Astrocyte (in vitro differentiated cells and primary cell): ENCODE results near the gene HDGF. TPM values are rescaled to one million over a fixed set of nuclear protein-coding genes. Genes with fewer than 3 reads are reported as not detected.
A peak's percentile ranks its signal among the peaks of the same experiment; 100 is the strongest.

Source experiments
- DNase-seq: peaks from one replicate; pipeline ENCODE4 v3.0.0-alpha.2; 2010; ENCODE audit warnings: low read depth
- FAIRE-seq: peaks from 2 replicates; lab custom pipeline; 2011; peaks lifted over from hg19 to GRCh38; lab: Jason Lieb, UNC
- H2AFZ ChIP-seq: 2 replicates; pipeline ENCODE4 v1.6.0; 2012; ENCODE audit warnings: low read depth, low read length, inconsistent platforms
- H3K27ac ChIP-seq: 2 replicates; pipeline ENCODE4 v1.5.1; 2011; ENCODE audit warnings: low read depth, low read length, inconsistent platforms
- H3K27me3 ChIP-seq: 2 replicates; pipeline ENCODE4 v1.6.0; 2011; ENCODE audit warnings: low read length, inconsistent platforms; ENCODE audit not compliant: insufficient read depth
- H3K36me3 ChIP-seq: 2 replicates; pipeline ENCODE4 v1.5.1; 2011; ENCODE audit warnings: low read length, inconsistent platforms; ENCODE audit not compliant: insufficient read depth
- H3K4me1 ChIP-seq: 2 replicates; pipeline ENCODE4 v1.5.1; 2011; ENCODE audit warnings: low read length, inconsistent platforms; ENCODE audit not compliant: insufficient read depth
- H3K4me2 ChIP-seq: 2 replicates; pipeline ENCODE4 v1.6.0; 2012; ENCODE audit warnings: low read length, inconsistent platforms
- H3K4me3 ChIP-seq: 2 replicates; pipeline ENCODE4 v1.5.1; 2011; ENCODE audit warnings: low read depth, mild to moderate bottlenecking, low read length, inconsistent platforms; ENCODE audit not compliant: insufficient read depth
- H3K79me2 ChIP-seq: 2 replicates; pipeline ENCODE4 v1.6.0; 2012; ENCODE audit warnings: mild to moderate bottlenecking, low read length, inconsistent platforms; ENCODE audit not compliant: insufficient read depth
- H3K9ac ChIP-seq: 2 replicates; pipeline ENCODE4 v1.6.0; 2012; ENCODE audit warnings: mild to moderate bottlenecking, low read length, inconsistent platforms
- H3K9me3 ChIP-seq: 2 replicates; pipeline ENCODE4 v1.5.1; 2012; ENCODE audit warnings: low read depth, mild to moderate bottlenecking, low read length, inconsistent platforms; ENCODE audit not compliant: insufficient read depth
- H4K20me1 ChIP-seq: 2 replicates; pipeline ENCODE4 v1.6.0; 2012; ENCODE audit warnings: low read length, inconsistent platforms; ENCODE audit not compliant: insufficient read depth
- H3K27ac Mint-ChIP-seq: one replicate; pipeline ENCODE4 v1.8.0; 2021; ENCODE audit warnings: mild to moderate bottlenecking, mixed read lengths; ENCODE audit not compliant: unreplicated experiment
- H3K27me3 Mint-ChIP-seq: one replicate; pipeline ENCODE4 v1.8.0; 2021; ENCODE audit warnings: low read depth, mixed read lengths; ENCODE audit not compliant: unreplicated experiment
- H3K36me3 Mint-ChIP-seq: one replicate; pipeline ENCODE4 v1.8.0; 2021; ENCODE audit warnings: low read depth, mixed read lengths; ENCODE audit not compliant: unreplicated experiment
- H3K4me1 Mint-ChIP-seq: one replicate; pipeline ENCODE4 v1.8.0; 2021; ENCODE audit warnings: low read depth, mixed read lengths; ENCODE audit not compliant: unreplicated experiment
- H3K4me3 Mint-ChIP-seq: one replicate; pipeline ENCODE4 v1.8.0; 2021; ENCODE audit warnings: mild to moderate bottlenecking, moderate library complexity, mixed read lengths; ENCODE audit not compliant: unreplicated experiment
- H3K9me3 Mint-ChIP-seq: one replicate; pipeline ENCODE4 v1.8.0; 2021; ENCODE audit warnings: mild to moderate bottlenecking, mixed read lengths; ENCODE audit not compliant: unreplicated experiment
- EZH2 ChIP-seq: IDR thresholded peaks from 2 replicates; pipeline ENCODE4 v1.6.1; 2012; ENCODE audit warnings: mild to moderate bottlenecking, low read length, inconsistent platforms; ENCODE audit not compliant: insufficient read depth
- total RNA-seq: library from RNA; stranded (reverse); gene quantifications from 2 replicates; pipeline ENCODE4 v1.2.1, GENCODE V29; 2021
- TF ChIP-seq, protein P1 (sequence below): IDR thresholded peaks from 2 replicates; pipeline ENCODE4 v1.5.1; 2011; ENCODE audit warnings: low read depth, mild to moderate bottlenecking, inconsistent platforms, low read length, moderate library complexity; ENCODE audit not compliant: insufficient read depth

HDGF gene
- total RNA-seq, 1 donor from 2014 or later, result 190 TPM

DNA sequence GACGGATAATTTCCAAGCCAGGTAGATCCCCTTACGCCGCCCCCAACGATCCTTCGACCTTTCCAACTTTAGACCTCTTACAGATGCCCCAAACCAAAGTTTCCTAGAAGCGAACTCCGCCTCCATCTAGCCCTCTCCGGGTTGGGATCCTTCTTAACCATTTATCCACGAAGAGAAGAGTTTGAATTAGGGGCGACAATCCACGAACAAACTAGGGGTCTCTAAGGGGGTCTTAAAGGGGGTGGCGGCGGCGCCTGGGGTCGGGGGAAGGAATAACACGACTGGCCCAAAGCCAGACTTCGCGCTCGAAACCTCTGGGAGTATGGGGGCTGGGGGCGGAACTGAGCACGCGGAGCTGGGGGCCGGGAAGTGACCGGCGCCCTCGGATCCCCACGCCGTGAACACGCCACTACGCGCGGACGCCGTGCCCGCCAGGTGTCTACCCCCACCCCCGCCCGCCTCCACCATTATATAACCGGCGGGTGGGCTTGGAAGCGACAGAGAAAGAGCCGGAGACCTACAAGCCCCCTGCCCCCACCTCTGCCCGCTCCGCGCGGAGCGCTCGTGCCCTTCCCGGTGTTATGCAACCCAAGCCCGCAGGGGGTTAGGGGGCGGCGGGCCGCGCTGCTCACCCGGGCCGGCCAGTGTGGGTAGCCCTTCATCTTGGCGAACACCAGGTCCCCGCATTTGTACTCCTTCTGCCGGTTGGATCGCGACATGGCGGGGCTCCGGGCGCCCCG is 594 bp downstream of the HDGF start:
- DNase-seq, result no peak
- FAIRE-seq, result no peak
- Mint-ChIP-seq H3K27me3 (no peaks in the 10 kb centered on the region), H3K4me1 (peaks cover 34% of the 10 kb centered on the region), H3K36me3 (peaks cover 2% of the 10 kb centered on the region), H3K9me3 (no peaks in the 10 kb centered on the region), H3K27ac (peak overlapping the region; percentile 91), H3K4me3 (peak overlapping the region; percentile 97)
- peak overlapping the region; percentile 99 for H3K4me2 ChIP-seq
- no peaks in the 10 kb centered on the region for H3K9me3 ChIP-seq
- H3K79me2 ChIP-seq, result peaks cover 65% of the 10 kb centered on the region
- H3K27me3 ChIP-seq, result no peaks in the 10 kb centered on the region
- no peak for TF ChIP-seq EZH2
- TF ChIP-seq, protein P1, sequence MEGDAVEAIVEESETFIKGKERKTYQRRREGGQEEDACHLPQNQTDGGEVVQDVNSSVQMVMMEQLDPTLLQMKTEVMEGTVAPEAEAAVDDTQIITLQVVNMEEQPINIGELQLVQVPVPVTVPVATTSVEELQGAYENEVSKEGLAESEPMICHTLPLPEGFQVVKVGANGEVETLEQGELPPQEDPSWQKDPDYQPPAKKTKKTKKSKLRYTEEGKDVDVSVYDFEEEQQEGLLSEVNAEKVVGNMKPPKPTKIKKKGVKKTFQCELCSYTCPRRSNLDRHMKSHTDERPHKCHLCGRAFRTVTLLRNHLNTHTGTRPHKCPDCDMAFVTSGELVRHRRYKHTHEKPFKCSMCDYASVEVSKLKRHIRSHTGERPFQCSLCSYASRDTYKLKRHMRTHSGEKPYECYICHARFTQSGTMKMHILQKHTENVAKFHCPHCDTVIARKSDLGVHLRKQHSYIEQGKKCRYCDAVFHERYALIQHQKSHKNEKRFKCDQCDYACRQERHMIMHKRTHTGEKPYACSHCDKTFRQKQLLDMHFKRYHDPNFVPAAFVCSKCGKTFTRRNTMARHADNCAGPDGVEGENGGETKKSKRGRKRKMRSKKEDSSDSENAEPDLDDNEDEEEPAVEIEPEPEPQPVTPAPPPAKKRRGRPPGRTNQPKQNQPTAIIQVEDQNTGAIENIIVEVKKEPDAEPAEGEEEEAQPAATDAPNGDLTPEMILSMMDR, result no peak
- H2AFZ ChIP-seq, result no peak overlapping the region
- H3K27ac ChIP-seq, result peak overlapping the region; percentile 100
- no peaks in the 10 kb centered on the region for H4K20me1 ChIP-seq
- H3K36me3 ChIP-seq, result no peaks in the 10 kb centered on the region
- H3K4me3 ChIP-seq, result peak overlapping the region; percentile 86
- peaks cover 51% of the 10 kb centered on the region for H3K4me1 ChIP-seq
- H3K9ac ChIP-seq, result peak overlapping the region; percentile 91

DNA sequence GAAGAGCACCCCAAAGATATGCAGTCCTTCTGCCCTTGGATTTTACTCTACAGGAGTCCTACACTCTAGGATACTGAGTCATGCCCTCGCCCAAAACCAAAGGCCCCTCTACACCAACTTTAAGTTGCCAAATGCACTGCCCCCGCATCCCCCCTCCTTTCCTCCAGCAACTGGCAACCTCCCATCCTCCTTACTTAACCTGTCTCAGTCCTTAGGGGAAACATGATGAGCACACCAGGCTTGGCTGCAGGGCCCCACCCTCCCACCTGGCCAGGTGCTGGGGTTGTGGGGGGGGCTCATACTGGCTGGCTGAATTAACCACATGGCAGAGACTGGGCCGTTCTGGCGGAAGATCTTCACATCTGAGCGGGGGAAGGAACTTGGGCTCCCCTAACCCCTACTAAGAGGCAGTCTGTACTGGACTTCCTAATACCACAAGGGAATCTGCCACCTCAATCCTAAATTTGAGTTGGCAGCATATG is 1.2 kb downstream of the HDGF start:
- no peaks in the 10 kb centered on the region for H3K36me3 ChIP-seq
- no peak overlapping the region for H2AFZ ChIP-seq
- no peaks in the 10 kb centered on the region for H3K9me3 Mint-ChIP-seq
- peak overlapping the region; percentile 97 for H3K4me3 Mint-ChIP-seq
- no peaks in the 10 kb centered on the region for H3K27me3 Mint-ChIP-seq
- H3K79me2 ChIP-seq, result peaks cover 71% of the 10 kb centered on the region
- H4K20me1 ChIP-seq, result no peaks in the 10 kb centered on the region
- no peaks in the 10 kb centered on the region for H3K9me3 ChIP-seq
- peak overlapping the region; percentile 91 for H3K27ac Mint-ChIP-seq
- H3K4me1 ChIP-seq, result peaks cover 56% of the 10 kb centered on the region
- peak overlapping the region; percentile 99 for H3K4me2 ChIP-seq
- peak overlapping the region; percentile 86 for H3K4me3 ChIP-seq
- peaks cover 2% of the 10 kb centered on the region for H3K36me3 Mint-ChIP-seq
- peak overlapping the region; percentile 100 for H3K27ac ChIP-seq
- peak overlapping the region; percentile 91 for H3K9ac ChIP-seq
- DNase-seq (no peak), FAIRE-seq (no peak)
- TF ChIP-seq, protein P1, result no peak
- no peak for TF ChIP-seq EZH2
- H3K4me1 Mint-ChIP-seq, result peaks cover 41% of the 10 kb centered on the region
- no peaks in the 10 kb centered on the region for H3K27me3 ChIP-seq
